T-helper 2 cell treated with Interferon-gamma antibody and Interleukin-4, amounts not matched to agents 5 μg/mL and 100 μg/mL, for 36 hours (primary cell): Measurements from ENCODE around the gene MYOZ3.

Experiments
- DNase-seq: peaks from one replicate; pipeline ENCODE4 v3.0.0; 2021; ENCODE audit warnings: low spot score
- H3K27ac Mint-ChIP-seq: one replicate; pipeline ENCODE4 v1.8.0; 2021; ENCODE audit warnings: mild to moderate bottlenecking, mixed read lengths
- H3K27me3 Mint-ChIP-seq: one replicate; pipeline ENCODE4 v1.8.0; 2021; ENCODE audit warnings: low read depth, mixed read lengths
- H3K36me3 Mint-ChIP-seq: one replicate; pipeline ENCODE4 v1.8.0; 2021; ENCODE audit warnings: low read depth, mixed read lengths
- H3K4me1 Mint-ChIP-seq: one replicate; pipeline ENCODE4 v1.8.0; 2021; ENCODE audit warnings: low read depth, mixed read lengths
- H3K4me3 Mint-ChIP-seq: one replicate; pipeline ENCODE4 v1.8.0; 2022; ENCODE audit warnings: mild to moderate bottlenecking, moderate library complexity, mixed read lengths
- H3K9me3 Mint-ChIP-seq: one replicate; pipeline ENCODE4 v1.8.0; 2021; ENCODE audit warnings: mixed read lengths

MYOZ3 gene

GRCh38 chr5:150633429-150633828 is 27.6 kb upstream of the MYOZ3 start:
- peaks cover 8% of the 10 kb centered on the region for H3K27me3 Mint-ChIP-seq
- H3K4me3 Mint-ChIP-seq: no peak overlapping the region
- no peak overlapping the region for H3K27ac Mint-ChIP-seq
- DNase-seq: no peak
- H3K36me3 Mint-ChIP-seq: no peaks in the 10 kb centered on the region
- no peaks in the 10 kb centered on the region for H3K9me3 Mint-ChIP-seq
- no peaks in the 10 kb centered on the region for H3K4me1 Mint-ChIP-seq

GRCh38 chr5:150636391-150637244 is 24.4 kb upstream of the MYOZ3 start:
- DNase-seq: no peak
- Mint-ChIP-seq H3K9me3 (no peaks in the 10 kb centered on the region), H3K27ac (no peak overlapping the region), H3K36me3 (no peaks in the 10 kb centered on the region), H3K4me3 (no peak overlapping the region), H3K4me1 (no peaks in the 10 kb centered on the region), H3K27me3 (peaks cover 11% of the 10 kb centered on the region)

DNA sequence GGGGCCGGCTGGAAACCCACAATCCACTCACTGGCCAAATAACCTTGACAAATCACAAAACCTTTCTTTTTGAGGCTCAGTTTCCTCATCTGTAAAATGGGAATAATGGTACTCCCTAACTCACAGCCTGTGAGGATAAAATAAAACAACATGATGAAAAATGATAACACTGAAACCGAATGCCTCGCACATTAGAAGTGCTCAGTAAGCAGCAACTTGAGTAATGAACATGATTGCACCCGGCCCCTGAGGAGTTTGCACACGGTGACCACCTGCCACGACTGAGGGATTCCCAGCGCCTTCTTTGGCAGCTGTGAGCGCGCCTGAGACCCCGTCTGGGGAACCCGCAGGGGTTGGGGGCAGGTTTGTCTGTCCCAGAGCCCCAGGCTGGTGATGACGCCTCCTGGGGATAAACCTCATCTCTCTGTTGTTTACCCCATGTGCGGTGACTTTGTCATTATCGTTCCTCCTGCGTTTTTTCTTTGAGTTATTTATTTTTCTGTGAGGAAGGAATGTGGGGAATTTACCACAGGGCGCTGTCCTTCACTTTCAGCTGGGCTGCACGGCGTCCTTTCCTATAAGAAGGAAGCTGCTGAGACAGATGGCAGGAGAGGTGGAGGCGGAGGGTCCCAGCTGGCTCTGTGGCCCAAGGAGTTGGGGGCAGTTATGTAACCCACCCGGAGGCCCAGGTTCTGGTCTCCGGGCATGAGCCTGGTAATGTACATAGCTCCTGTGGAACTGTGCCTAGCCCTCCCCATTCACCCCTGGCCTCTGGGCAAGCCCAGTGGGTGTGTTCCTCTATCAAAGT is 23.6 kb upstream of the MYOZ3 start:
- Mint-ChIP-seq H3K27ac (no peak overlapping the region), H3K4me1 (no peaks in the 10 kb centered on the region), H3K4me3 (no peak overlapping the region), H3K27me3 (peaks cover 11% of the 10 kb centered on the region), H3K36me3 (no peaks in the 10 kb centered on the region), H3K9me3 (no peaks in the 10 kb centered on the region)
- DNase-seq: no peak

GRCh38 chr5:150638053-150638444 is 23.0 kb upstream of the MYOZ3 start:
- no peak overlapping the region for H3K27ac Mint-ChIP-seq
- no peaks in the 10 kb centered on the region for H3K4me1 Mint-ChIP-seq
- H3K36me3 Mint-ChIP-seq: no peaks in the 10 kb centered on the region
- peaks cover 11% of the 10 kb centered on the region for H3K27me3 Mint-ChIP-seq
- H3K9me3 Mint-ChIP-seq: no peaks in the 10 kb centered on the region
- H3K4me3 Mint-ChIP-seq: no peak overlapping the region
- no peak for DNase-seq

DNA sequence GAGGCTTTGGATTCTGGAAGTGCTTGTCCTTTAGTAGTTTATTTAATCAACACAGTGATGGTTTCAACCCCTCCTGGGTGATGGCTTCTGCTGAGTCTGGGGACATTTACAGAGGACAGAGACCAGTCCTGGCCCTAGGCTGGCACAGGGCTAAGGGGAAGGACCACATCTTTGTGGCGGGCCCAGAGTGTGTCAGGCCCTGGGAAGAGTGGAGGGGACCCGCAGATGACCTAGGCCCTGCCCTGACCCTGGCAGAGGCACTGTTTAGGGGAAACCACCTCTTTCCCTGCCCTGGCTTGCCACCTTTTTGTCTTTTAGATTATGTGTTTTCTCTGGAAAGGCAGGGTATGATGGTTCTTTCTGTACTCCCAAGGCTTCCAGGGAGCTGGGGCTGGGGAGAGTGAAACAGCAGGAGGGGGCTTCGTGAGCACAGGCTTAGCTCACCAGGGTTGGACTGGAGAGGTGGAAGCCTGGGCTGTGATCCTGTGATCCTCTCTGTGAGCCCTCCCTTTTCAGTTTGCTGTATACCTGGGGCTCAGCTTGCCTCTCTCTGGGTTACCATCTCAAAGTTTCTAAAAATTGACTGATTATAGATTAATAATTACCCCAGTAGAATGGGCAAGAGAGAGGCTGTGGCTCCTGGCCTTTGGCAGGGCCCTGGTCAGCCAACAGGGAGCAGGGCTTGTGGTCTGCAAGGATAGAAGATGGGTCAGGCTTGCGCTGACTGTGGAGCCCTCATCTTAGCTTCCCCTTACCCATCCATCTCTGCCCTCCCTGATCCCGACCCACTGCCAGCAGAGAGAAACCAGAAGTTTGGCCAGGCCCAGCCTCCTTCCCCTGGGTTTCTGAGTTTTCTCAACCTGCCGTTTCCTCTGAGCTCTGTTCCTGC is 22.3 kb upstream of the MYOZ3 start:
- Mint-ChIP-seq H3K36me3 (no peaks in the 10 kb centered on the region), H3K27me3 (peaks cover 11% of the 10 kb centered on the region), H3K4me1 (no peaks in the 10 kb centered on the region), H3K27ac (no peak overlapping the region), H3K4me3 (no peak overlapping the region), H3K9me3 (no peaks in the 10 kb centered on the region)
- no peak for DNase-seq

GRCh38 chr5:150639377-150639692 is 21.7 kb upstream of the MYOZ3 start:
- Mint-ChIP-seq H3K36me3 (no peaks in the 10 kb centered on the region), H3K9me3 (no peaks in the 10 kb centered on the region), H3K4me1 (no peaks in the 10 kb centered on the region), H3K4me3 (no peak overlapping the region), H3K27me3 (peaks cover 11% of the 10 kb centered on the region), H3K27ac (no peak overlapping the region)
- no peak for DNase-seq

GRCh38 chr5:150639751-150640150 is 21.3 kb upstream of the MYOZ3 start:
- Mint-ChIP-seq H3K4me1 (no peaks in the 10 kb centered on the region), H3K36me3 (no peaks in the 10 kb centered on the region), H3K27ac (no peak overlapping the region), H3K4me3 (no peak overlapping the region), H3K27me3 (peaks cover 14% of the 10 kb centered on the region), H3K9me3 (no peaks in the 10 kb centered on the region)
- DNase-seq: no peak

GRCh38 chr5:150640311-150641005 is 20.6 kb upstream of the MYOZ3 start, which contains the start of gene SYNPO:
TSS of gene SYNPO (plus strand) at chr5:150640660. CDS start at chr5:150648276, 7,616 bp downstream.
- DNase-seq: no peak
- Mint-ChIP-seq H3K36me3 (no peaks in the 10 kb centered on the region), H3K27ac (no peak within 1 kb of the TSS), H3K4me3 (no peak within 1 kb of the TSS), H3K4me1 (no peaks in the 10 kb centered on the region), H3K9me3 (no peaks in the 10 kb centered on the region), H3K27me3 (peaks cover 14% of the 10 kb centered on the region)

- no peak overlapping the region for H3K4me3 Mint-ChIP-seq
- H3K4me1 Mint-ChIP-seq: no peaks in the 10 kb centered on the region
- no peaks in the 10 kb centered on the region for H3K36me3 Mint-ChIP-seq
- no peak overlapping the region for H3K27ac Mint-ChIP-seq
- no peaks in the 10 kb centered on the region for H3K9me3 Mint-ChIP-seq
- peaks cover 14% of the 10 kb centered on the region for H3K27me3 Mint-ChIP-seq
- no peak for DNase-seq
These were observed 20.0 kb upstream of the MYOZ3 start for GRCh38 chr5:150641006-150641570.

GRCh38 chr5:150641824-150642566 is 19.1 kb upstream of the MYOZ3 start:
- Mint-ChIP-seq H3K27ac (no peak overlapping the region), H3K9me3 (no peaks in the 10 kb centered on the region), H3K36me3 (no peaks in the 10 kb centered on the region), H3K27me3 (peaks cover 8% of the 10 kb centered on the region), H3K4me1 (no peaks in the 10 kb centered on the region), H3K4me3 (no peak overlapping the region)
- DNase-seq: no peak

- no peaks in the 10 kb centered on the region for H3K4me1 Mint-ChIP-seq
- H3K4me3 Mint-ChIP-seq: no peak overlapping the region
- no peak overlapping the region for H3K27ac Mint-ChIP-seq
- DNase-seq: no peak
- peaks cover 8% of the 10 kb centered on the region for H3K27me3 Mint-ChIP-seq
- no peaks in the 10 kb centered on the region for H3K36me3 Mint-ChIP-seq
- no peaks in the 10 kb centered on the region for H3K9me3 Mint-ChIP-seq
These were observed 18.5 kb upstream of the MYOZ3 start for GRCh38 chr5:150642567-150642927.

DNA sequence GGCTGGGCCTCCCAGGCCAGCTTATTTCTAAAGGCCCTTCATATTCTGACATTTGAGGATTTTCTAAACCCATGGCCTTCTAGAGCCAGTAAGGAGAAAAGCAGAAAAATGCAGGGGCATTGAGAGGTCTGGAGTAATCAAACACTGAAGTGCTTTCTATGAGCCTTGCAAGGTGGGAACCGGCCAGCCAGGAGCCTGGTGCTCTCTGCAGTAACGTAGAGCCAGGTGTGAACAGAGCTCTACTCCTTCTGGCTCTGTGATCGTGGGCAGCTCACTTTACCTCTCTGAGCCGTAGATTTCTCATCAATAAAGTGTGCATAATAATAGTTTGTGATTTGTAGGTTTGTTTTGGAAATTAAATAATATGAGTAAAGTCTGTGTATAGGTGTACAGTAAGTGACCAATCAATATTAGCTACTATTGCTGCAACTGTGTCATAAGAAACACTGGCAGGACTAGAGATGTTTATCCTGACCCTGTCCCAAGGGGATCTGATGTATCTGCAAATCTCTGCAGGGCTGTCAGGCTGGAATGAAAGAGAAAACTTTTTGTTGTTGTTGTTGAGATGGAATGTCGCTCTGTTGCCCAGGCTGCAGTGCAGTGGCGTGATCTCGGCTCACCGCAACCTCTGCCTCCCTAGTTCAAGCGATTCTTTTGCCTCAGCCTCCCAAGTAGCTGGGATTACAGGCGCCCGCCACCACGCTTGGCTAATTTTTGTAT is 17.9 kb upstream of the MYOZ3 start:
- no peak for DNase-seq
- Mint-ChIP-seq H3K4me3 (no peak overlapping the region), H3K9me3 (no peaks in the 10 kb centered on the region), H3K36me3 (no peaks in the 10 kb centered on the region), H3K4me1 (no peaks in the 10 kb centered on the region), H3K27ac (no peak overlapping the region), H3K27me3 (peaks cover 6% of the 10 kb centered on the region)
